ENCODE measurements around the gene KASH5. TPM values are rescaled to one million over a fixed set of nuclear protein-coding genes. Genes with fewer than 3 reads are reported as not detected.

The KASH5 gene
- total RNA-seq, 2 experiments from 2014 or later: not detected

DNA sequence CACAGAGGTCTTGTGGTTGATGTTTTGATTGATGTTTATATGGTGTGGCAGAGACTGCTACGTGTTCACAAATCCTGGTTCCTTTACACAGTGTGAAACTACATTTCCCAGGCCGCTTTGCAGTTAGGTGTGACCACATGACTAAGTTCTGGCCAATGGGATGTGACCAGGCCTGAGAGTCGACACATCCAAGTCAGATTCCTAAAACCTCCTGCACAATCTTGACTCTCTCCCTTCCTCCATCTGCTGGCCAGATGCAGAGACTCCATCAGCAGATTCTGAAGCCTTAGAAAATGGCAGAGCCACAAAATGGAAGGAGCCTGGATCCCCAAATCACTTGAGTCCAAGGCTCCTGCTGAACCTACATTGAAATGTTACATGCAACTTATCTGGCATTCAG is 40.2 kb upstream of the KASH5 start:
- ChIA-PET POLR2A (no interaction called here), CTCF (interaction anchor here (0.8 to 1.2 kb wide), 3 partner anchors 20 to 47 kb away, joined by 3 to 4 read pairs (median 3); no protein-coding TSS in a partner anchor)
- Mint-ChIP-seq H3K27me3 (ENCODE audit: low read depth) (no peaks in the 10 kb centered on the region), H3K27ac (no peak overlapping the region), H3K9me3 (ENCODE audit: insufficient read depth) (no peaks in the 10 kb centered on the region), H3K4me1 (ENCODE audit: low read depth) (peaks cover 11% of the 10 kb centered on the region), H3K4me3 (no peak overlapping the region), H3K36me3 (ENCODE audit: low read depth) (no peaks in the 10 kb centered on the region)
- ATAC-seq (no peak), DNase-seq (no peak)

DNA sequence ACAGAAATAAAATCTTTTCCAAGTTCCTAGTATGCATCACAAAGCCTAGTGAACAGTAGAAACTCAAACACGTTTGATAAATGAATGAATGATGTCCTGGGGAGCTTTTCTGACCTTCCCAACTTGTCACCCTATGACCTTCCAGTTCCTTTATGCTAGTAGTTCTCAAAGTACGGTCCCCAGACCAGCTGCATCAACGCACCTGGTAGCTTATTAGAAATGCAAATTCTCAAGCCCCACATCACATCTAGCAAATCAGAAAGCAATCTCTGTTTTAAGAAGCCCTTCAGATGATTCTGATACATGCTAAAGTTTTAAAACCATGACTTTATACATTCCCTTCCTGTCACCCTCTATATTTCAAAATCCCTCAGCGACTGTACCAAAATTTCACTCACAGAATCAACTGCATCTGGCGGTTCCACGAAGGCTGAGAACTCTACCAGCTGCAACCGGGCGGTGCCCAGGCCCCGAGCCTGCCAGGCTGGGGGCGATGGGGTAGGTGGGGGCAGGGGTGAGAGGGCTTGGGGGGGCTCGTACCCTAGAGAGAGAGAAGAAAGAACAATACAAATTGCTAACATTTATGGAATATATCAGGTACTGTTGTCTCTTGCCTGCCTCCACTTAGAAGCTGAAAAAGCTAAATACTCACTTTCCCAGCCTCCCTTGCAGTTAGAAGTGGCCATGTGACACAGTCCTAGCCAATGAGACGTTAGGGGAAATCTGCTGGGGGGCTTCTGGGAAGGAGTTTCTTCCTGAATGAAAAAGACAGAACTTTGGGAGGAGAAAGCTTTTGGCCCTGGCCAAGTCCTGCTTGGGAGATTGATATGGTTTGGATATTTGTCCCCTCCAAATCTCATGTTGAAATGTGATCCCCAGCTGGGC is 39.5 kb upstream of the KASH5 start:
- DNase-seq (no peak), ATAC-seq (no peak)
- no peaks in the 10 kb centered on the region for H3K36me3 Mint-ChIP-seq (ENCODE audit: low read depth)
- no peaks in the 10 kb centered on the region for H3K9me3 Mint-ChIP-seq (ENCODE audit: insufficient read depth)
- no peak overlapping the region for H3K27ac Mint-ChIP-seq
- H3K4me1 Mint-ChIP-seq (ENCODE audit: low read depth): peaks cover 11% of the 10 kb centered on the region
- ChIA-PET POLR2A (no interaction called here), CTCF (interaction anchor here (0.7 to 1.2 kb wide), 4 partner anchors 21 to 277 kb away, joined by 3 to 4 read pairs (median 3); no protein-coding TSS in a partner anchor)
- H3K27me3 Mint-ChIP-seq (ENCODE audit: low read depth): no peaks in the 10 kb centered on the region
- no peak overlapping the region for H3K4me3 Mint-ChIP-seq

DNA sequence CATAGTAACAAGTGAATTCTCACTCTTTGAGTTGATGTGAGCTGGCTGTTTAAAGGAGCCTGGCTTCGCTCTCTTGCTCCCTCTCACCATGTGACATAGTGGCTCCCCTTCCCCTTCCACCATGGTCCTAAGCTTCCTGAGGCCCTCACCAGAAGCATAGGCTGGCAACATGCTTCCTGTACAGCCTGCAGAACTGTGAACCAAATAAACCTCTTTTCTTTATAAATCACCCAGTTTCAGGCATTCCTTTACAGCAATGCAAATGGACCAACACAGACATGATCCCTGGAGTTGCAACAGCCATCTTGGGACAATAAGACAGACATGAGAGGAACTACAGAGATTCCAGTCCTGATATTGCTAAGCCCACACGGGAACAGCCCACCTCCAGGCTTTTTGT is 38.5 kb upstream of the KASH5 start:
- H3K36me3 Mint-ChIP-seq (ENCODE audit: low read depth): no peaks in the 10 kb centered on the region
- POLR2A ChIA-PET: no interaction called here
- DNase-seq (no peak), ATAC-seq (no peak)
- H3K4me1 Mint-ChIP-seq (ENCODE audit: low read depth): peaks cover 9% of the 10 kb centered on the region
- peaks cover 2% of the 10 kb centered on the region for H3K27me3 Mint-ChIP-seq (ENCODE audit: low read depth)
- CTCF ChIA-PET: no interaction called here
- H3K4me3 Mint-ChIP-seq: no peak overlapping the region
- no peaks in the 10 kb centered on the region for H3K9me3 Mint-ChIP-seq (ENCODE audit: insufficient read depth)
- no peak overlapping the region for H3K27ac Mint-ChIP-seq

DNA sequence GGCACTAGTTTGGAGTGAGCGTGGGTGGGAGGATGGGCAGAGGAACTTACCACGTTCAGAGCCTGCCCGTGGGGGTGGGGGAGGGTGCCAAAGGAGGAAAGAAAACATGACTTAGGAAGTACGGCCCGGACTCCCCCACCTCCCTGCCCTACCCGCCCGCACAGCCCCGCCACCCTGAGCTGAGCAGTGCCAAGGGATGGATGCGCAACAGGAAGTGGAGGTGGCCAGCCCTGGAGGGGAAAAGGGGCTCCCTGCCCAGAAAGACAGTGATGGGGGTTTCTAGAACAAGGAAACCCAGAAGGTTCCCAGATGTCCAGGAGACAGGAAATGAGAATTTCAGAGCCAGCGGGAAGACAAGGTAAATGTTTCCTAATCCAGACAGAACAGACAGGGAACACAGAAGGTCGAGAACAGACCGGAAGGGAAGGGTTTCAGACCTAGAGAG is 32.1 kb upstream of the KASH5 start:
- DNase-seq (no peak), ATAC-seq (no peak)
- H3K9me3 Mint-ChIP-seq (ENCODE audit: insufficient read depth): no peaks in the 10 kb centered on the region
- H3K27me3 Mint-ChIP-seq (ENCODE audit: low read depth): peaks cover 22% of the 10 kb centered on the region
- H3K4me3 Mint-ChIP-seq: no peak overlapping the region
- ChIA-PET POLR2A (no interaction called here), CTCF (no interaction called here)
- peaks cover 12% of the 10 kb centered on the region for H3K4me1 Mint-ChIP-seq (ENCODE audit: low read depth)
- H3K36me3 Mint-ChIP-seq (ENCODE audit: low read depth): no peaks in the 10 kb centered on the region
- no peak overlapping the region for H3K27ac Mint-ChIP-seq

DNA sequence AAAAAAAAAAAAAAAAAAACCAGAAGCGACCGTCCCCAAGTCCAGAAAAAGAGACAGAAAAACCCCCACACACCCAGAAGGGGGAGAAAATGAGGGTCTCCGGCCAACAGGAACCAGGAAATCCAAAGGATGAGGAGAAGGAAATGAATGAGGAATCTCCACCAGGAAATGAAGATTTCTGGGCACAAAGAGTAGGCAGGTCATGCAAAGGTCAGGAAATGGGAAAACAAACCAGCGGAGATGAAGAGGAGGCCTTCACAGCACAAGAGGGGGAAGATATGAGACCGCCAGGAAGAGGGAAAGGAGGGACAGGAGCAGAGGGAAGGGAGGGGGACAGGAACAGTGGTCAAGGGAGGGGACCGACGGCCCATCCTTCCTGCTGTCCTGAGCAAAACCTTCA is 31.7 kb upstream of the KASH5 start:
- H3K27ac Mint-ChIP-seq: no peak overlapping the region
- POLR2A ChIA-PET: no interaction called here
- no peaks in the 10 kb centered on the region for H3K36me3 Mint-ChIP-seq (ENCODE audit: low read depth)

DNA sequence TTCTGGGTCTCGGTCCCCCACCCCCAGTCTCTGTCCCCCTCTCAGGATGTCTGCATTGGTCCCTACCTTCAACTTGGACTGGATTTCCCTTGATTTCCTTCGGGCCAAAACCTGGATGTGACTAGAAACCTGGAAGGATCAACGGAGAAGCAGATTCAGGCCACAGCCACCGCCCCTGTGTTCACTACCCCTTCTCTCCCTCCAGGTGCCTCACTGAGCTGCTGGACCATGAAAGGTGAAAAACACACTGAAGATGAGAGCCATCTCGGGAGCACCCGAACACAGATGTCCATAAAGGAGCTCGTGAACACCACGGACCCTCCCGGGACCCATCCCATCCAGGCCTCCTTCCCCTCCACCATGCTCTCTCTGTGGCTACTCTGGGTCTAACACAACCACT is 30.9 kb upstream of the KASH5 start:
- Mint-ChIP-seq H3K27ac (no peak overlapping the region), H3K27me3 (ENCODE audit: low read depth) (peaks cover 33% of the 10 kb centered on the region), H3K9me3 (ENCODE audit: insufficient read depth) (no peaks in the 10 kb centered on the region), H3K4me3 (no peak overlapping the region), H3K36me3 (ENCODE audit: low read depth) (no peaks in the 10 kb centered on the region), H3K4me1 (ENCODE audit: low read depth) (peaks cover 17% of the 10 kb centered on the region)
- ChIA-PET POLR2A (no interaction called here), CTCF (no interaction called here)
- DNase-seq (no peak), ATAC-seq (no peak)

More for the DNA sequence above, 31.7 kb upstream of the KASH5 start:
- CTCF ChIA-PET: no interaction called here
- DNase-seq: no peak
- ATAC-seq: no peak
- Mint-ChIP-seq H3K27me3 (ENCODE audit: low read depth) (peaks cover 26% of the 10 kb centered on the region), H3K4me3 (no peak overlapping the region), H3K4me1 (ENCODE audit: low read depth) (peaks cover 14% of the 10 kb centered on the region), H3K9me3 (ENCODE audit: insufficient read depth) (no peaks in the 10 kb centered on the region)

DNA sequence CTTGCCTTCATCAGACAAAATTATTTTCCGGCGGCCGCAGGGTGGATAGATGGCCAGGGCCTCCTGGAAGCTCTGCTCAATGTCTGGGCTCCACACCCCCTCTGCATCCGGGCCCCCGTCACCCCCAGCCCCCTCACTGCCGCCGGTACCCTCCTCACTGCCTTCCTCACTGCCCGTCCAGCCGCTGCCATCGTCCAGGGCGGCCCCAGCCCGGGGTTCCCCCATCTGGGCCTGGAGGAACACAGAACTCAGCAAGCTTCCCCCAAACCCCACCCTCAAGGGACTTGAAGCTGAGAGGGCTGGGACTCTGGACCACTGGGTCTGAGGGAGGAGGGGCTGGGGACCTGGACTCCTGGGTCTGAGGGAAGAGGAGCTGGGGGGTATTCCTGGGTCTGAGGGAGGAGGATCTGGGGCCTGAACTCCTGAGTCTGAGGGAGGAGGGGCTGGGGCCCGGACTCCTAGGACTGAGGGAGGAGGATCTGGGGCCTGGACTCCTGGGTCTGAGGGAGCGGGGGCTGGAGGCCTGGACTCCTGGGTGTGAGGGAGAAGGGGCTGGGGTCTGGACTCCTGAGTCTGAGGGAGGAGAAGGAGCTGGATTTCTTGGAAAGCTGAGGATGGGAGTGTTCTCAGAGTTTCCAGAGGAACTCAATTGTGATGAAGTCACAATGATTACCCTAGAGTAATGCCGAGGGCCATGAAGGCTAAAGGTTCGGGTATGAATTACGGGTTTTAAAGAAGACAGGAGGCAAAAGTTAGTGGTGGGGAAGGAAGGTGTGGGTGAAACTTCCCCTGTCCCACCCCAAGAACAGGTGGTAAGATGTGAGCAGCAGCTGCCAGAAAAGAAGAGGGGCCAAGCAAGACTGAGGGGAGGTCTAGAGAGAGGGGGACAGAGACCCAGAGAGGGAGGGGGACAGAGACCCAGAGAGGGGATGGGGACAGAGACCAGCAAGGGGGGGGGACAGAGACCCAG is 27.9 kb upstream of the KASH5 start:
- Mint-ChIP-seq H3K27me3 (ENCODE audit: low read depth) (peaks cover 38% of the 10 kb centered on the region), H3K4me3 (no peak overlapping the region), H3K36me3 (ENCODE audit: low read depth) (no peaks in the 10 kb centered on the region), H3K27ac (no peak overlapping the region), H3K4me1 (ENCODE audit: low read depth) (peaks cover 17% of the 10 kb centered on the region), H3K9me3 (ENCODE audit: insufficient read depth) (no peaks in the 10 kb centered on the region)
- ChIA-PET POLR2A (interaction anchor here (0.7 to 1.3 kb wide), 2 partner anchors 19 to 81 kb away, joined by 3 to 4 read pairs; no protein-coding TSS in a partner anchor), CTCF (interaction anchor here (1.8 kb wide), 1 partner anchor 32 kb away, joined by 4 read pairs; no protein-coding TSS in a partner anchor)
- ATAC-seq (no peak), DNase-seq (no peak)

DNA sequence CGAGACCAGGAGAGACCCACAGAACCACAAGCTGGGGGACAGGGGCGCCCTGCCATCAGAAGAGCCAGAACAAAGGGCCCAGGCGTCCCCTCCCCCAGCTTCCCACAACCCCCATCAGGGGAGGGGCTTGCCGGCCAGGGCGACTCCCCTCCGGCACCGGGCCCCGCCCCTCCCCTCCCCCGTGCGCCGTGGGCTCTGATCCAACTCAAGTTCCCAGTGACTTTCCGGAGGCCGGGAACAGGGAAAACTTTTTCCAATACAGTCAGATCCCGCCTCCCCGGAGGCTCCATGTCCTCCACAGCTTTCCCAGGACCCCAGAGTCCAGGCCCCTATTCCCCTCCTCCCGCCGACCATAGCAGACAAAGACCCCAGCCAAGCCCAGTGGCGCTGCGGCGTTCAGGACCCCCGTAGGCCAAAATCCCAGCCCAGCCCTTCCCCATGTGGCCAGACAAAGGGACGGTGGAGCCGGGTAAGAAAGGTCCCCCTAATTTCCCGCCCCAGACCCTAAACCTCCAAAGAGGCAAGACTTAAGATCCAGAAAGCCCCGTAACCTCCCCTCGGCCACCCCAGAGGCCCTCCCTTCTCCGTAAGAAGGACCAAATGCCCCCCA is 26.5 kb upstream of the KASH5 start:
- no peak for DNase-seq
- peaks cover 8% of the 10 kb centered on the region for H3K4me1 Mint-ChIP-seq (ENCODE audit: low read depth)
- no peaks in the 10 kb centered on the region for H3K9me3 Mint-ChIP-seq (ENCODE audit: insufficient read depth)
- H3K27ac Mint-ChIP-seq: no peak overlapping the region
- H3K4me3 Mint-ChIP-seq: no peak overlapping the region
- ChIA-PET POLR2A (no interaction called here), CTCF (no interaction called here)
- no peak for ATAC-seq
- H3K36me3 Mint-ChIP-seq (ENCODE audit: low read depth): no peaks in the 10 kb centered on the region
- peaks cover 31% of the 10 kb centered on the region for H3K27me3 Mint-ChIP-seq (ENCODE audit: low read depth)

DNA sequence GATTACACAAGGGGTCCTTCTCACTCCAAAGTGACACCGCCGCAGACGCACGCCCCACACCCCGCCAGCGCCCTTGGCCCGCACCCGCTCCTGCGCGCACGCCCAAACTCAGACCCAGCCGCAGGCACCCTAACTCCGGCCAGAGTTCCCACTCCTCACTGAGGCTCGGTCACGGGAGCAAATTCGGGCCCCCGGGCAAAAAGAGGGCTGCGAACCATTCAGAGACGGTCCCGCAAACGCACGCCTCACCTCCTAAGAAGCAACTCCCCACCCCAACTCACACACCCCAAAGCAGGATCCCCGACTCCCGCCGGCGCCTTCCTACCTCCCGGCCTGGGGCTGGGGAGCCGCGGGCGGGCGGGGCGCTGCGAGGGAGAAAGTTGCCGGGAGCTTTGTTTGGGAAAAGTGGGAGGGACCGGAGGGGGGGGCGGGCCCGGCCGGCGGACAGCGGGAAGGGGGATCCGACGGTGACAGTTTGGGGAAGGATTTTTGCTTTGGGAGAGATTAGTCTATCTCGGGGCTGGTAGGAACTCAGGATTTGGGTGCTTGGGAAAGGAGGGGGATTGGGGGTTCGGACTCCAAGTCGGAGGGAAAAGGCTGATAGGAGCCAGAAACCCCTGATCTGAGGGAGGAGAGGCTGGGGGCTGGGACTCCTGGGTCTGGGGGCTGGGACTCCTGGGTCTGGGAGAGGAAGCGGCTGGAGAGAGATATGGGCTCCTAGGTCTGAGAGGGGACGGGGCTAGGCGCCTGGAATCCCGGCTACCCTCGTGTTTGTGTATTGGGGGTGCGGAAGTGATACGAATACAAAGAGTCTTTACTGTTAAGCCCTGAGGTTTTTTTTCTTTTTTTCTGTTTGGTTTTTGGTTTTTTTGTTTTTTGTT is 25.8 kb upstream of the KASH5 start, which contains the start of gene TEAD2:
TSS of gene TEAD2 (minus strand) at position 369 of the 881 bp plus-strand sequence. CDS start 2,341 bp downstream, outside the sequence.
- no peaks in the 10 kb centered on the region for H3K9me3 Mint-ChIP-seq (ENCODE audit: insufficient read depth)
- ATAC-seq (peak; percentile 18), DNase-seq (no peak)
- ChIA-PET POLR2A (no interaction called here), CTCF (no interaction called here)
- peaks cover 31% of the 10 kb centered on the region for H3K27me3 Mint-ChIP-seq (ENCODE audit: low read depth)
- peaks cover 5% of the 10 kb centered on the region for H3K4me1 Mint-ChIP-seq (ENCODE audit: low read depth)
- H3K4me3 Mint-ChIP-seq: no peak within 1 kb of the TSS
- H3K36me3 Mint-ChIP-seq (ENCODE audit: low read depth): no peaks in the 10 kb centered on the region
- no peak within 1 kb of the TSS for H3K27ac Mint-ChIP-seq

DNA sequence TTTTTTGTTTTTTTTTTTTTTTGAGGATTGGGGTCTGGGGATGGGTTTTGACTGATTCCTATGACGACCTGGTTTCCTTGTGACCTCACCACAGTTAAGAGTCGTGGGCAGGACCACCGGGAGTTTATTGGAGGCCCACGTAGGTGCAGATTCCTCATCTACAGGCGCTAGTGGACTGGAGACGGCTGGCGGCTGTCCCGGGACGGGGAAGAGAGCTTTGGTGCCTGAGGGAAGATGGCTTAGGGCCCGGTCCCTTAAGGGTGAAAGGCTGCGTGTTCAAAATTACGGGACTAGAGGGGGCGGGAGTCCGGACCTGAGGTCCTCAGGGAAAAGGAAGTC is 25.2 kb upstream of the KASH5 start:
- DNase-seq: no peak
- peak; percentile 18 for ATAC-seq
- H3K36me3 Mint-ChIP-seq (ENCODE audit: low read depth): no peaks in the 10 kb centered on the region
- peaks cover 5% of the 10 kb centered on the region for H3K4me1 Mint-ChIP-seq (ENCODE audit: low read depth)
- peaks cover 31% of the 10 kb centered on the region for H3K27me3 Mint-ChIP-seq (ENCODE audit: low read depth)
- H3K9me3 Mint-ChIP-seq (ENCODE audit: insufficient read depth): no peaks in the 10 kb centered on the region
- no peak overlapping the region for H3K27ac Mint-ChIP-seq
- ChIA-PET CTCF (no interaction called here), POLR2A (no interaction called here)
- H3K4me3 Mint-ChIP-seq: no peak overlapping the region
